KMS-11 (cell line): Measurements from ENCODE around the gene PLA2G2C.
A peak's percentile ranks its signal among the peaks of the same experiment; 100 is the strongest.

Experiments
- H2AFZ ChIP-seq: fragments of 200-600 bp; sonication (generic); 2 replicates; pipeline ENCODE4 v1.6.1; 2016; ENCODE audit warnings: antibody characterized with exemption, mixed run types, low read depth
- H3K27ac ChIP-seq: fragments of 200-600 bp; sonication (generic); 2 replicates; pipeline ENCODE4 v1.6.1; 2016; ENCODE audit warnings: mild to moderate bottlenecking, mixed run types
- H3K27me3 ChIP-seq: fragments of 200-600 bp; sonication (generic); 2 replicates; pipeline ENCODE4 v1.6.1; 2017; ENCODE audit warnings: mild to moderate bottlenecking, low read depth, mixed run types, moderate library complexity; ENCODE audit not compliant: insufficient read depth
- H3K36me3 ChIP-seq: fragments of 200-600 bp; sonication (generic); 2 replicates; pipeline ENCODE4 v1.6.1; 2017; ENCODE audit warnings: mild to moderate bottlenecking, mixed run types; ENCODE audit not compliant: insufficient read depth
- H3K4me1 ChIP-seq: fragments of 200-600 bp; sonication (generic); 2 replicates; pipeline ENCODE4 v1.6.1; 2016; ENCODE audit warnings: mild to moderate bottlenecking, low read depth, mixed run types; ENCODE audit not compliant: poor library complexity, severe bottlenecking
- H3K4me2 ChIP-seq: fragments of 200-600 bp; sonication (generic); 2 replicates; pipeline ENCODE4 v1.7.0; 2016; ENCODE audit warnings: mild to moderate bottlenecking, mixed run types
- H3K4me3 ChIP-seq: fragments of 200-600 bp; sonication (generic); IDR thresholded peaks from 2 replicates; pipeline ENCODE4 v1.6.1; 2017; ENCODE audit warnings: low read depth, low read length, mixed read lengths; ENCODE audit not compliant: insufficient read depth
- H3K79me2 ChIP-seq: fragments of 200-600 bp; sonication (generic); 2 replicates; pipeline ENCODE4 v1.6.1; 2016; ENCODE audit warnings: low read depth, mixed run types; ENCODE audit not compliant: insufficient read depth
- H3K9ac ChIP-seq: fragments of 200-600 bp; sonication (generic); 2 replicates; pipeline ENCODE4 v1.6.1; 2016; ENCODE audit warnings: mild to moderate bottlenecking, mixed run types
- H4K20me1 ChIP-seq: fragments of 200-600 bp; sonication (generic); 2 replicates; pipeline ENCODE4 v1.6.1; 2016; ENCODE audit warnings: mild to moderate bottlenecking, mixed run types; ENCODE audit not compliant: insufficient read depth
- CTCF ChIP-seq: fragments of 200-600 bp; sonication (generic); conservative IDR thresholded peaks from 2 replicates; pipeline ENCODE4 v1.6.1; 2017; ENCODE audit warnings: low read depth, mild to moderate bottlenecking, antibody characterized with exemption, low read length, moderate library complexity, mixed read lengths

Gene PLA2G2C

DNA sequence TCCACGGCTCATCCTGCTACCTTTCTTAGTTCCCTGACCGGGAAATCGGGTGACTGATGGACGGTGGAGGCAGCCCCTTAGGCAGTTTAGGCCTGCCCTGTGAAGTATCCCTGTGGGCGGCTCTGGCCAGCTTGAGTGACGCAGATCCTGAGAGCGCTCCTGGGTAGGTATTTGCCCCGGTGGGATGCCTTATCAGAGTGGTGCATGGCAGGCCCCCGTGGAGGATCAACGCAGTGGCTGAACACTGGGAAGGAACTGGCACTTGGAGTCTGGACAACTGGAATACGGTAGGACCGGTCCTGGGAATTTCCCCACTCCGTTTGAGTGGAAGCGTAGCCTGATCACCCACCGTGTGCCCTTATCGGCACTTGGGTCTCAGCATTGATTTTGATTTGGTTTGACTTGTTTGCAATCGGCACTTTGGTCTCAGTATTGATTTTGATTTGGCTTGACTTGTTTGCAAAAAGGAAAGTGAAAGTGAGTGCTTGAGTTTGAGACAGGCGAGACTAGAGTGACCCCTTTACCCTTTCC, 32.0 kb downstream of the PLA2G2C start:
- Histone ChIP-seq H3K79me2 (no peaks in the 10 kb centered on the region), H3K9ac (no peak overlapping the region), H3K36me3 (no peaks in the 10 kb centered on the region), H3K4me1 (no peaks in the 10 kb centered on the region), H3K27ac (no peak overlapping the region), H3K4me2 (no peak overlapping the region), H3K27me3 (no peaks in the 10 kb centered on the region; the same call in 1 of the 2 replicates), H3K4me3 (no peak overlapping the region), H2AFZ (no peak overlapping the region), H4K20me1 (no peaks in the 10 kb centered on the region)
- TF ChIP-seq CTCF = no peak

GRCh38 chr1:20153000-20153418, 33.3 kb downstream of the PLA2G2C start:
- no peak overlapping the region for H3K4me3 ChIP-seq
- no peak overlapping the region for H2AFZ ChIP-seq
- no peak overlapping the region for H3K4me2 ChIP-seq
- H3K79me2 ChIP-seq = no peaks in the 10 kb centered on the region
- no peak overlapping the region for H3K9ac ChIP-seq
- no peaks in the 10 kb centered on the region; the same call in 1 of the 2 replicates for H3K27me3 ChIP-seq
- TF ChIP-seq CTCF = no peak
- H3K4me1 ChIP-seq = no peaks in the 10 kb centered on the region
- H3K27ac ChIP-seq = no peak overlapping the region
- H3K36me3 ChIP-seq = no peaks in the 10 kb centered on the region
- H4K20me1 ChIP-seq = no peaks in the 10 kb centered on the region

GRCh38 chr1:20152599-20152930, 33.8 kb downstream of the PLA2G2C start:
- no peak overlapping the region for H3K27ac ChIP-seq

GRCh38 chr1:20151906-20152598, 34.3 kb downstream of the PLA2G2C start:
- Histone ChIP-seq H3K36me3 (no peaks in the 10 kb centered on the region), H3K27ac (no peak overlapping the region), H3K4me3 (no peak overlapping the region), H3K27me3 (no peaks in the 10 kb centered on the region; the same call in 1 of the 2 replicates), H3K9ac (no peak overlapping the region), H4K20me1 (no peaks in the 10 kb centered on the region), H3K79me2 (no peaks in the 10 kb centered on the region), H3K4me2 (peak overlapping the region; percentile 21; the same call in 1 of the 2 replicates), H2AFZ (peak overlapping the region; percentile 67; the same call in 1 of the 2 replicates), H3K4me1 (no peaks in the 10 kb centered on the region)
- peak; percentile 87 for TF ChIP-seq CTCF

More at GRCh38 chr1:20152599-20152930, 33.8 kb downstream of the PLA2G2C start:
- no peak overlapping the region for H3K4me3 ChIP-seq
- H3K4me1 ChIP-seq = no peaks in the 10 kb centered on the region
- H3K36me3 ChIP-seq = no peaks in the 10 kb centered on the region
- peak overlapping the region; percentile 67; the same call in 1 of the 2 replicates for H2AFZ ChIP-seq
- H3K4me2 ChIP-seq = no peak overlapping the region
- no peak overlapping the region for H3K9ac ChIP-seq
- H3K27me3 ChIP-seq = no peaks in the 10 kb centered on the region; the same call in 1 of the 2 replicates
- H4K20me1 ChIP-seq = no peaks in the 10 kb centered on the region
- peak; percentile 49 for TF ChIP-seq CTCF
- no peaks in the 10 kb centered on the region for H3K79me2 ChIP-seq
